Gastroesophageal sphincter (tissue), 4 donors: Measurements from ENCODE around the gene ABLIM2. TPM values are rescaled to one million over a fixed set of nuclear protein-coding genes. Genes with fewer than 3 reads are reported as not detected.

Experiments
- ATAC-seq: fragments of 150-250 bp; one replicate; pipeline ENCODE4 v1.9.1; 2016; ENCODE audit warnings: mild to moderate bottlenecking, moderate library complexity
- H3K27ac ChIP-seq, 4 donors: fragments of 200-600 bp; sonication (generic) in 3 of 4; 1 replicate in 3 of 4; 2 replicates in 1 of 4; pipeline ENCODE4 v1.5.1; 2016 to 2019
- H3K27me3 ChIP-seq: fragments of 200-600 bp; sonication (generic); one replicate; pipeline ENCODE4 v1.5.1; 2019
- H3K36me3 ChIP-seq, 2 donors: fragments of 200-600 bp; sonication (generic); one replicate each; pipeline ENCODE4 v1.5.1; 2019; ENCODE audit warnings: control low read depth in 1 of 2
- H3K4me1 ChIP-seq, 3 donors: fragments of 200-600 bp; sonication (generic); 1 replicate in 2 of 3; 2 replicates in 1 of 3; pipeline ENCODE4 v1.5.1; 2016 to 2019; ENCODE audit warnings: control low read depth in 2 of 3
- H3K4me3 ChIP-seq, 2 donors: fragments of 200-600 bp; sonication (generic); one replicate each; pipeline ENCODE4 v1.5.1; 2019; ENCODE audit warnings: mild to moderate bottlenecking in 1 of 2, moderate library complexity in 1 of 2
- H3K9me3 ChIP-seq, 3 donors: fragments of 200-600 bp; sonication (generic); one replicate each; pipeline ENCODE4 v1.5.1; 2017 to 2019; ENCODE audit warnings: control low read depth in 2 of 3
- EP300 ChIP-seq: sonication (generic); formaldehyde crosslinking; IDR thresholded peaks from one replicate; pipeline ENCODE4 v1.6.1; 2017; ENCODE audit warnings: antibody characterized with exemption, mild to moderate bottlenecking
- POLR2A ChIP-seq, 2 donors: fragments of 450-650 bp; IDR thresholded peaks; one replicate each; pipeline ENCODE4 v1.6.1; 2017; ENCODE audit warnings: antibody characterized with exemption in 2 of 2, mild to moderate bottlenecking in 2 of 2, moderate library complexity in 1 of 2
- POLR2AphosphoS5 ChIP-seq: sonication (generic); formaldehyde crosslinking; IDR thresholded peaks from one replicate; pipeline ENCODE4 v1.6.1; 2017; ENCODE audit warnings: antibody characterized with exemption
- WGBS, 2 donors: methylation state at CpG; one replicate each; pipeline ENCODE4 v1.1.5; 2018; ENCODE audit warnings: low coverage in 1 of 2; 5-methylcytosine and 5-hydroxymethylcytosine counted together
- total RNA-seq, 4 donors: library from RNA; depleted of rRNA; stranded (reverse); fragments of >200 nt; gene quantifications; one replicate each; pipeline ENCODE4 v1.1.0, GENCODE V29; 2016
- TF ChIP-seq, protein P1 (sequence below), 4 experiments: fragments of 200-600 bp in 2 of 4; fragments of 450-650 bp in 2 of 4; sonication (generic) in 1 of 4; IDR thresholded peaks; one replicate each; pipeline ENCODE4 v1.5.1; 2017 to 2019; ENCODE audit warnings: antibody characterized with exemption in 4 of 4, mild to moderate bottlenecking in 2 of 4, moderate library complexity in 2 of 4

Gene ABLIM2
- total RNA-seq, 4 donors from 2014 or later: 5.0 to 13.5 (median 8.0) TPM

DNA sequence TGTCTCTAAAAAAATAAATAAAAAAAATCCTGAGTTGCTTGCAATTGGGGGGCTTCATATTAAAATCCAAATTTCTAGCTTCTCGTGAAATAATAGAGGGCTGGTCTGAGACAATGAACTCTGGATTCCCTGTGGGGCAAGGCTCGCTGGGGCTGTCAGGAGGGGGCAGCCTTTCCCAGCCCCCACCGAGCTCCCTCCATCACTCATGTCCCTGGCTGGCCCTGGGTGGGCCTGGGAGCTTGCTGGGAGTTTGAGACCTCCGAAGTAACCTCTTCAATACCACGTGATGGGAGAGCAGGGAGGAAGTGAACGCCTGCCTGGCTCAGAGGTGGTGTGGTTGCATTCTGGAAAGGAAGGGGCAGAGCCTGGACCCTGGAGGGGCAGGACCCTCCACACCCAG is 164.9 kb downstream of the ABLIM2 start:
- 89 to 92% methylated on average over 1 to 2 of the region's 6 CpGs for WGBS, 2 donors
- Histone ChIP-seq H3K36me3 (peaks cover 0 to 10% of the 10 kb centered on the region in 2 donors), H3K27me3 (no peaks in the 10 kb centered on the region), H3K4me3 (no peak overlapping the region), H3K9me3 (peaks cover 0 to 5% (median 0%) of the 10 kb centered on the region in 3 donors), H3K27ac (no peak overlapping the region), H3K4me1 (no peaks in the 10 kb centered on the region)
- ATAC-seq: no peak
- TF ChIP-seq EP300: no peak
- TF ChIP-seq, protein P1, sequence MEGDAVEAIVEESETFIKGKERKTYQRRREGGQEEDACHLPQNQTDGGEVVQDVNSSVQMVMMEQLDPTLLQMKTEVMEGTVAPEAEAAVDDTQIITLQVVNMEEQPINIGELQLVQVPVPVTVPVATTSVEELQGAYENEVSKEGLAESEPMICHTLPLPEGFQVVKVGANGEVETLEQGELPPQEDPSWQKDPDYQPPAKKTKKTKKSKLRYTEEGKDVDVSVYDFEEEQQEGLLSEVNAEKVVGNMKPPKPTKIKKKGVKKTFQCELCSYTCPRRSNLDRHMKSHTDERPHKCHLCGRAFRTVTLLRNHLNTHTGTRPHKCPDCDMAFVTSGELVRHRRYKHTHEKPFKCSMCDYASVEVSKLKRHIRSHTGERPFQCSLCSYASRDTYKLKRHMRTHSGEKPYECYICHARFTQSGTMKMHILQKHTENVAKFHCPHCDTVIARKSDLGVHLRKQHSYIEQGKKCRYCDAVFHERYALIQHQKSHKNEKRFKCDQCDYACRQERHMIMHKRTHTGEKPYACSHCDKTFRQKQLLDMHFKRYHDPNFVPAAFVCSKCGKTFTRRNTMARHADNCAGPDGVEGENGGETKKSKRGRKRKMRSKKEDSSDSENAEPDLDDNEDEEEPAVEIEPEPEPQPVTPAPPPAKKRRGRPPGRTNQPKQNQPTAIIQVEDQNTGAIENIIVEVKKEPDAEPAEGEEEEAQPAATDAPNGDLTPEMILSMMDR (IDR thresholded peaks at IDR 0.05): no peak
- no peak for TF ChIP-seq POLR2A (IDR thresholded peaks at IDR 0.05)

GRCh38 chr4:7992846-7993245 is 165.8 kb downstream of the ABLIM2 start:
- H3K27me3 ChIP-seq: no peaks in the 10 kb centered on the region
- no peak overlapping the region for H3K27ac ChIP-seq
- H3K36me3 ChIP-seq: peaks cover 0 to 5% of the 10 kb centered on the region in 2 donors
- no peak overlapping the region for H3K4me3 ChIP-seq
- no peaks in the 10 kb centered on the region for H3K4me1 ChIP-seq
- TF ChIP-seq, protein P1 (IDR thresholded peaks at IDR 0.05): no peak
- TF ChIP-seq POLR2AphosphoS5: no peak
- no peak for TF ChIP-seq POLR2A (IDR thresholded peaks at IDR 0.05)
- TF ChIP-seq EP300: no peak
- no CpG with 5 or more reads among the region's 11 CpGs for WGBS, 2 donors
- H3K9me3 ChIP-seq: peaks cover 0 to 5% (median 0%) of the 10 kb centered on the region in 3 donors
- ATAC-seq: peak; percentile 28

DNA sequence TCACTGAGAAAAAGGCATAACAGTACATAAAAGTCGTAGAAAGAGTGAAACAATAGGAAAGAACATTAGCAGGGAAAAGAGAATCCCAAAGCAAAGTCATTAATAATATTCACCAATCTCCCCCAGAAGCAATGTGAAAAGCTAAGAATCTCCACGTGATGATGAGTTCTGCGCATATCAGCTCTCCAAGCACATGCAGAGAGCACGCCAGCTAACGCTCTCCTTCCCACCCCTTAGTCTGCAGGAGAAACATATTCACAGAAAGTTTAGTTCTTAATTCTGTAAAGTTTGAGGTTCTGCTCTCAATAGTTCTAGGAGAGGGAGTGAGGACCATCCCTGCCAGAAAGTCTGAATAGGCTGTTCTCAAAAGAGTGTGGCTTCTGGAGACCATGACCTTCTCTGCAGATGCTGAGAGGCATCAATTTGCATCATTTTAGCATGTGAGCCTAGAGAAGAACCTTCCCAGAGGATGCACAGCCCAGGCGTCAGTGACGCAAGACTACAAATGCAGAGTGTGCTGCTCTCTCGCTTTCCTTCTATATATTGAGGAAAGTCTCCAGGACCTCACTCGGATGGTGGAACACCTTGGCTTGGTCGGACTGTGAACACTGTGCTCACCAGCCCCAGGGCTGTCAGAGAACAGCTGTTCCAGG is 167.7 kb downstream of the ABLIM2 start:
- H3K27ac ChIP-seq: no peak overlapping the region
- H3K4me3 ChIP-seq: no peak overlapping the region
- no peaks in the 10 kb centered on the region for H3K27me3 ChIP-seq
- no peak for ATAC-seq
- H3K4me1 ChIP-seq: peaks cover 0 to 8% (median 0%) of the 10 kb centered on the region in 3 donors
- 87 to 96% methylated on average over 5 to 10 of the region's 10 CpGs for WGBS, 2 donors
- H3K36me3 ChIP-seq: peaks cover 0 to 5% of the 10 kb centered on the region in 2 donors
- no peaks in the 10 kb centered on the region for H3K9me3 ChIP-seq
- TF ChIP-seq EP300 (no peak), POLR2AphosphoS5 (no peak), POLR2A (IDR thresholded peaks at IDR 0.05) (no peak)
- TF ChIP-seq, protein P1 (IDR thresholded peaks at IDR 0.05): no peak

GRCh38 chr4:7989654-7990053 is 169.0 kb downstream of the ABLIM2 start:
- no peak for ATAC-seq
- TF ChIP-seq, protein P1 (IDR thresholded peaks at IDR 0.05): no peak
- TF ChIP-seq EP300: no peak
- TF ChIP-seq POLR2A (IDR thresholded peaks at IDR 0.05): no peak
- TF ChIP-seq POLR2AphosphoS5: no peak
- Histone ChIP-seq H3K36me3 (peaks cover 0 to 5% of the 10 kb centered on the region in 2 donors), H3K27me3 (no peaks in the 10 kb centered on the region), H3K9me3 (no peaks in the 10 kb centered on the region), H3K27ac (no peak overlapping the region), H3K4me1 (peaks cover 0 to 12% (median 0%) of the 10 kb centered on the region in 3 donors), H3K4me3 (no peak overlapping the region)
- 75 to 100% methylated on average over 2 of the region's 2 CpGs for WGBS, 2 donors

GRCh38 chr4:7988437-7988836 is 170.2 kb downstream of the ABLIM2 start:
- no peaks in the 10 kb centered on the region for H3K9me3 ChIP-seq
- H3K27ac ChIP-seq: no peak overlapping the region
- H3K27me3 ChIP-seq: no peaks in the 10 kb centered on the region
- ATAC-seq: no peak
- H3K4me1 ChIP-seq: peaks cover 0 to 12% (median 0%) of the 10 kb centered on the region in 3 donors
- 88 to 100% methylated on average over 1 of the region's 1 CpG for WGBS, 2 donors
- TF ChIP-seq EP300: no peak
- TF ChIP-seq POLR2A (IDR thresholded peaks at IDR 0.05): no peak
- TF ChIP-seq POLR2AphosphoS5: no peak
- TF ChIP-seq, protein P1 (IDR thresholded peaks at IDR 0.05): no peak
- H3K4me3 ChIP-seq: no peak overlapping the region
- peaks cover 0 to 5% of the 10 kb centered on the region in 2 donors for H3K36me3 ChIP-seq
